Activated CD4-positive, alpha-beta T cell treated with anti-CD3 and anti-CD28 coated beads for 24 hours (primary cell): ENCODE data around the gene RDH13.

Experiments
- DNase-seq, 2 donors: peaks; one replicate each; pipeline ENCODE4 v3.0.0-alpha.2; 2020; ENCODE audit warnings: low read depth in 2 of 2

RDH13 gene

DNA sequence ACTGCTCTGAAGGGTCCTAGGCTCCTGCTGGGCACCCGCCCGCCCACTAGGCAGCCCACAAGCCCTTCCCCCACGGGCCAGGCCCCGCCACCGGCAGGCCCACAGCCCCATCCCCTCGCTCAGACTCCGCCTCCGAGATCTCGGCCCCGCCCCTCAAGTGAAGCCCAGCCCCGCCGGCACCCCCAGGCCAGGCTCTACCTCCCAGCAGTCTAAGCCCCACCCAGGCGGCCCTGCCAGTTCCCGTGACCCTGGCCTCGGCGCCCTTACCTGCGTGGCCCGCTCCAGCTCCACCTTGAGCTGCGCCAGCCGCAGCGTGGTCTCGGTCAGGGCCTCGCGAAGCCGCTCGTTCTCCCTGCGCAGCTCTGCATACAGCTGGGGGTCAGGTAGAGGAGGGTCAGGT, 29.0 kb upstream of the RDH13 start:
- no peak for DNase-seq

DNA sequence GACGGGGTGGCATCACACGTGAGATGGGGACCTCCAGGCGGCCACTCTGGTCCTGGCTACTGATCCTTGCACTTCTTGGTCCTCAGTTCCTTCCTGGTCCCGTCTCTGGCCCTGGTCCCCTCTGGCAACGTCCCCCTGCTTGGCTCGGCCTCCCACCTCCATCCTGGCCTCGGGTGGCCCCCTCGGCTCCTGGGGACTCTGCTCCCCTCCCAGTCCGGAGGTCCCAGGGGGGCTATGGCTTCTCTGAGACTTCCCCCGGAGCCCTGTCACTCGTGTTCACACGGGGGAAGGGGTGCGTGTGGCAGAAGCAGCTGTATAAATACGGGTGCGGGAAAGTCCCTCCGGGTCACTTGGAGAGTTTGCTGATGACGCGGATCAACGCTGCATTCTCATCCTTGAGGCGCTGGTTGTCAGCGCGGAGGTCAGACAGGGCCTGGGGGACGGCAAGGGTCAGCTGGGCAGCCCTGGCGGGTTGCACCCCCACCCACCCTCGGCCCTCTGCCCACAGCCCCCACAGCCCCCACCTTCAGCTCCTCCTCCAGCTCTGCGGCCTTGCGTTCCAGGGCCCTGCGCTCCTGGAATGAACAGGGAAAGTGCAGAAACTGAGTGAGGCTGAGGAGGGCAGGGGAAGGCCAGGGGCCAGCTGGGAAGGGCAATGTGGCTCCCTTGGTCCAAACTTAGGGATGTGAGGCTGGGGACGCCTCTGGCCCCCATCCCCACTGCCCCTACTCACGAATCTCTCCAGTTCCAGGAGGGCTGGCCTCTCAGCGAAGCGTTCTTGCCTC, 28.4 kb upstream of the RDH13 start:
- no peak for DNase-seq

DNA sequence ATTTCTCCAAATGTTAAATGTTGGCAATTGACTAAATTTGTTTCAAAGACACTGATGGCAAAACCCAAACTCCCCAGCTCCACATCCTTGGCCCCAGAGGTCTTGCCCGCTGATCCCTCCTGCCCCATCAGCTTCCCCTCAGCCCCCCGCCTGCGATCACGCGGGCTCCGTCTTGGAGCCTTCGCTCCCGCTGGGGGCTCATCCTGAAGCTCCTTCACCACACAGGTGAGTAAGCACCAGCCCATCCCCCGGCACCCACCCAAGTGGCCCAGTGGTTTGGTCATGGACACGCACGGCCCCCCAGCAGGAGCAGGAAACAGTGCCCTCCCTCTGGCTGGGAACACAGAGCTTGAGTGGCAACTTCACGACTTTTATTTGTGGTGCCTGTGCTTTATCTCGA, 27.6 kb upstream of the RDH13 start:
- DNase-seq, result no peak

DNA sequence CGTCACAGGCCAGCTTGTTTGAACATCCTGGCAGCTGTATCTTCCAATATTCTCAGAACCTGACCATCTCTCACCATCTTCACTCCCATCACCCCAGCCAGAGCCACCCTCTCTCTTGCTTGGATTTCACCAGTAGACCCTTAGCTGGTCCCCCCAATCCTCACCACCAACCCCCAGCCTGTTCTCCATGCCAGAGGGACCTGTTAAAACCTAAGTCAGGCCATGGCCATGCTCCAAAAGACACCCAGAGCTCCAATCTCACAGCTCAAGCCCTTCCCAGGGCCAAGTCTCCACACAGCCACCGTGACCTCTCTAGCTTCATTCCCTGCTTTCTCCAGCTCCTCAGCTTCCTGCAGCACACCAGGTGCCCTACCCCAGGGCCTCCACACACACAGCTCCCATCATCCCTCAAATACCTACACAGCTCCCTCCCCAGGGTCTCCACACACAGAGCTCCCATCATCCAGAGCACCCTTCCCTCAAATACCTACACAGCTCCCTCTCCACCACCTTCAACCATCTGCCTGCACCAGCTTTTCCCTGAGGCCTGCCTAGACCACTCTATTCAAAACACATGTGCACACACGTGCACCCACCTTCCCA, 26.5 kb upstream of the RDH13 start:
- DNase-seq, result no peak

DNA sequence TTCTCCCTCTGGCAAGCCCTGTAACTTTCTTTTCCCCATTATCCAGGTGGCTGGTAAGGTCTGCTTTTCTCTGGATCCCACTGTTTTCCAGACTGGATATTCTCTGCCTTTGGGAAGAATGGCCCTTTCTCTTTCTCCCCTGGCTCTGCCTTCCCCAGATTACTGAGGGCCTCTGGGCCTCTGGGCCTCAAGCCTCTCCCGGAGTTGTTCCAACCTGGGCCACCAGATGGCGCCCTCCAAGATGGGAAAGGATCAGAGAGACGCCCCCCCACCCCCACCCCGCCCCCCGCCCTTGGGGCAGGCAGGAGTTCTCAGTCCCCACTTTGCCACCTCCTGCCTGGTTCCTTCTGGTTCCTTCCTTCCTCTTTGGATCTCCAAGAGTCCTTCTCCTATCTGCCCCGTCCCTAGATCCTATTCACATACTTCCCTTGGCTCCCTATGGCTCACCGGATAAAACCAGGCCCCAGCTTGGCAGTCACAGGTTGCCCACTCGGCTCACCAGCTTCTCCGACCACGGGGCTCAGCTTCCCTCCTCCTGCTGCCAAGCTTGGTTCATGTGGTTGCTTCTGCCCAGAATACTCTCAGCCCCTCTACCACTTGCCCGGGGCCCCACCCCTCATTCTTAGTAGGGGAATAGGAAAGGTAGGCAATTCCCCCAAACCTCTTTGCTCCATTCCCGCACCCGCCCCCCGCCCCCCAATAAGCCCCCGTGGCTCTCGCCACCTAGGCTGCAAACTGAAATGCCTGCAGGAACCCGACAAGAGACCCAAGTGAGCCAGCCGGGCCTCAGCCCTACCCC, 25.8 kb upstream of the RDH13 start:
- DNase-seq, result peak; percentile 77 to 82

DNA sequence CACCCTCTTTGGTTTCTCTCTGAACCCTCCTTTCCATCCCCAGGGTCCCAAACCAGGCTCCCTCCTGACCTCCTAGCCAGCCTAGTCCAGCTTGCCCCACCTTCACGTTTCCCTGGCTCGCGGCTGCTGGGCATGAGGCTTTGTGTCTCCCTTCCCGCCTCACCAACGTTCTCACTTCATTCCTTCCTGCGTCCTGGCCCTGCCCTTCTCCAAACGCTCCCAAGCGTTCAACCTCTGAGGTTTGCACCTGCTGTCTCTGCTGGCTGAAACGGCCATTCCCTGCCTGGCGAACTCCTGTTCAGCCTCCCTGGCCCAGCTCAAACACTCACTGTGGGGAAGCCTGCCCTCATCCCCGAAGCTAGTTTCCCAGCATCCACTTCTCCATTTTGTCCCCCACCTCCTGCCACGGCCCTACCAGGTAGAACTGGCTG, 25.1 kb upstream of the RDH13 start:
- DNase-seq, result no peak

DNA sequence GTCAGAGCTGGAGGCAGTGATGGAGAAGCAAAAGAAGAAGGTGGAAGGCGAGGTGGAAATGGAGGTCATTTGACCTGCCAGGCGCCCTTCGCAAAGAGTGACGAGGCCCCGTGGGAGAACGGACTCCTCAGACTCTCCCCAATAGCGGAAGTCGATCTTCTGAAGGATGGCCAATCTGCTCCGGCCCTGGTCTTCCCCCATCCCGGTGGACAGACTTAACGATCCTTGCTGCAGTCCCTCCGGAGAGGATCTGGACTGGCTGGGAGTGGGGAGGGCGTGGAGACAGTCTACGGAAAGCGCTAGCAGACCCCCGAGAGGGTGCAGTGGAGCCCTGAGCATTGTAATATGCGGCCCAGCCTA, 24.6 kb upstream of the RDH13 start:
- no peak for DNase-seq

DNA sequence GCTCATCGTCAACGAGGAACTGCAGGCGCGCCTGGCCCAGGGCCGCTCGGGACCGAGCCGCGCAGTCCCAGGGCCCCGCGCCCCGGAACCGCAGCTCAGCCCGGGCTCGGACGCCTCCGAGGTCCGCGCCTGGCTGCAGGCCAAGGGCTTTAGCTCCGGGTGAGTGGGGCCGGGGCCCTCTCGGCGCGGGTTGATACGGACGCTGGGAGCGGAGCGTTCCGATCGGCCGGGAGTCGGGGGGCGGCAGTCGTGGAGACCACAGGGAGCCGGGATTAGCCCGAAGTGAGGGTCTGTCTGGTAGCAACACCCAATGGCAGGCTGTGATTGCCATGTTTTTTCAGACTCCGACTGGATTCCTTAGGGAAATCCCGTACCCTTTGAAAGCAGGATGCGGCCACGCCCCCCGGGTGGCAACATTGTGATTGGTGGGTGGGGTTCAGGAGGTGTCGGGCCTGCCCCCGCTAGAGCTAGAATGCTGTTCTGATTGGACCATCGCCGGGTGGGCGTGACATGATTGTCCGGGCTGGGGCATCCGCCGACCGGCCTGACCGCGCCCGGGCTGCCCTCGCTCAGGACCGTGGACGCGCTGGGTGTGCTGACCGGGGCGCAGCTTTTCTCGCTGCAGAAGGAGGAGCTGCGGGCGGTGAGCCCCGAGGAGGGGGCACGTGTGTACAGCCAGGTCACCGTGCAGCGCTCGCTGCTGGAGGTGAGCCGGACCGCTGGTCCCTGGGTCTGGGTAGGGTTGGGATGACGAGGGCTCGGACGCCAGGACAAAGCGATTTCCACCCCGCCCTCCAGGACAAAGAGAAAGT, 24.0 kb upstream of the RDH13 start:
- peak in 1 of 2 donors; percentile 42 for DNase-seq

DNA sequence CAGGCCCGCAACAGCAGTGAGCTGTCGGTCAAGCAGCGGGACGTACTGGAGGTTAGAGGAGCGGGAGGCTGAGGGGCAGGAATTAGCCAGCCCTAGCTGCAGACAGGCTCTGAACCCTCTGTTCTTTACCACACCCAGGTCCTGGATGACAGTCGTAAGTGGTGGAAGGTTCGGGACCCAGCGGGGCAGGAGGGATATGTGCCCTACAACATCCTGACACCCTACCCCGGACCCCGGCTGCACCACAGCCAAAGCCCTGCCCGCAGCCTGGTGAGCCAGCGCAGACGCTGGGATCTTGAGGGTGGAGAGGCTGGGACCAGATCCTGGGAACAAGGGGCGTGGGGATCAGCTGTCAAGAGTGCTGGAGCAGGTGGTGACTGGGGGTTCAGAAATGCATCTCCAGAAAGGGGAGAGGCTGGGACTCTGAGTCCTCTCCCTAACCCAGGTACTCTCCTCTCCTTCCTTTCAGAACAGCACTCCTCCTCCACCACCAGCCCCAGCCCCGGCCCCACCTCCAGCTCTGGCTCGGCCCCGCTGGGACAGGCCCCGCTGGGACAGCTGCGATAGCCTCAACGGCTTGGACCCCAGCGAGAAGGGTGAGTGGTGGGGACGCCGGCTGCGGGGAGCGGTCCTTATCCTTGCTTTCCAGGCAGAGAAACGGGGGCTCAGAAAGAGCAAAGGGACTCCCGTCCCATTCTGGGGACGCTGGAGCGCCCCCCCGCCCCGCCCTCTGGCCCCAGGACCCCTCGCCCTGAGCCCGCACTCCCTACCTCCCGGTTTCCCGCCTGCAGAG, 23.2 kb upstream of the RDH13 start:
- no peak for DNase-seq

DNA sequence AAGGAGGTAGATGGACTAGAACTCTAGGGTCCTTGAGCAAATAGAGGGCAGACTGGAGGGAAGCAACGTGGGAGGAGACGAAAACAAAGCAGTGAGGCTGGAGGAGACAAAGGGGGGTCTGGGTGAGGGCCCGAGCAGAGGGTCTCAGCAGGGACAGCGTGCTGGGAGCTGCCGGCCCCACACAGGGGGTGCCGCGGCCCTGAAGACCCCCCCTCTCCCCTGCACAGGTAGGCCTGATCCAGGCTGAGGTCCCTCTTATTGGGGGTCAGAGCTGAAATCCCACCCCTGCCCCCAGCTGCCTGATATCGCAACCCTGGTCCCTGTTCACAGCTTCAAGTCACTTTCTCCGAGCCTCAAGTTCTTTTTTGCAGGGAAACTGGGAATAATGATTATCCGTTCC, 21.5 kb upstream of the RDH13 start:
- DNase-seq, result no peak

DNA sequence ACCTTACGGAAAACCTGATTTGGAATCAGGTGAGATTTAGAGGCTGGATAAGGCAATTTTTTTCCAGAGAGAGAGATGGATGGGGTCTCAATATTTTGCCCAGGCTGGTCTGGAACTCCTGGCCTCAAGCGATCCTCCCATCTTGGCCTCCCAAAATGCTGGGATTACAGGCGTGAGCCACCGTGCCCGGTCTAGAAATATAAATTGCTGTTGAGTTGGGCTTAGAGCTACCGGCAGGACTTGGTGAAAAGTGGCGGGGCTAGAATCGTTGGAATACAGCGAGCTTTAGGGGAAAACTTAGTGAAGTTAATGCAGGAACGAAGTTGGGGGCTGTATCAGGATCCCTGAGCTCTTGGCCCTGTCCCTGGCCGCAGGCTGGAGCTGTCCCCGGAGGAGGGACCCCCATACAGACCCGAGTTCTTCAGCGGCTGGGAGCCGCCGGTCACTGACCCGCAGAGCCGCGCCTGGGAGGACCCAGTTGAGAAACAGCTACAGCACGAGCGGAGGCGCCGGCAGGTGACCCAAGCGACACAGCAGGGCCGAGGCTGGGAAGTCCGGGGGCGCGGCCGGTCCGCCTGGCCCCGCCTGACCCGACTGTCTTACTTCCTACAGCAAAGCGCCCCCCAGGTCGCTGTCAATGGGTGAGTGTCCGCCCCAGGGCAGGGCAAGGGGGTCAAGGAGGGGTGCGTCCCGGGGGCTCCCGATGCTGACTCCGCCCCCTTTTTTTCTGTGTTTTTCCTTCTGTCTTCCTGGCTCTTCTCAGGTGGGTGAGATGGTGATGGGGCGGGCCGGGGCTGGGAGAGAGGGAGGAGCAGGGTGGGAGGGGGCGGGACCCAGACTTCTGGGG, 20.3 kb upstream of the RDH13 start:
- DNase-seq, result no peak

DNA sequence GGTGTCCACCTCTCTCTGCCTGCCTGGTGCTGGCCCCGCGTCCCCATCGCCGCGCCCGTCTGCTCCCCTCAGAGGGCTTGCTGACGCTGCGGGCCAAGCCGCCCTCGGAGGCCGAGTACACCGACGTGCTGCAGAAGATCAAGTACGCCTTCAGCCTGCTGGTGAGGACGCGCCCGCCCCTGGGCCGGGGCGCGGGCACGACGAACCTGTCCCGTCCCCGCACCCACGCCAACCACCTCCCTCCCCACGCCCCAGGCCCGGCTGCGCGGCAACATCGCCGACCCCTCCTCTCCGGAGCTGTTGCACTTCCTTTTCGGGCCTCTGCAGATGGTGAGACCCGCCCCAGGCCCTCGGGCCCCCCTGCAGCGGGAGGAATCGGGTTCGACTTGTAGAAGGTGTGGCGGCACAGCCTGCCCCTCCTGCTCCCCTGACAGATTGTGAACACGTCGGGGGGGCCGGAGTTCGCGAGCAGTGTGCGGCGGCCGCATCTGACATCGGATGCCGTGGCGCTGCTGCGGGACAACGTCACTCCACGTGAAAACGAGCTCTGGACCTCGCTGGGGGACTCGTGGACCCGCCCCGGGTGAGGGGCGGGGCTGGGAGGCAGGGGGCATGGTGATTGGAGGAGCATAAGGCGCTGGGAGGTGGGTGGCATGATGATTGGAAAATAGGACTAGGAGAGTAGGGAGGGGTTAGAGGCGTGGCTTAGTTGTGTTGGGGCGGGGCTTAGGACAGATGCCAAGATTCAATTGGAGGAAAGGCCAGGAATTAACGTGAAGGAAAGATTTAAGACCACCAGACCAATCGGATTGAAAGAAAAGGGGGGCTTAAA, 19.3 kb upstream of the RDH13 start:
- peak in 1 of 2 donors; percentile 40 for DNase-seq

DNA sequence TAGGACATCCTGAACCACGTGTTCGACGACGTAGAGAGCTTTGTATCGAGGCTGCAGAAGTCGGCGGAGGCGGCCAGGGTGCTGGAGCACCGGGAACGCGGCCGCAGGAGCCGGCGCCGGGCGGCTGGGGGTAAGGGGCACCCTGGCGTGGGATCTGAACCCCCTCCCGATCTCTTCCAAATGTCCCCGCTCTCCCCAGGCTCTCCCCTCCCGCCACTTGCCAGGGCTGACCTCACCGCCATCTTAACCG, 18.7 kb upstream of the RDH13 start:
- DNase-seq, result no peak

DNA sequence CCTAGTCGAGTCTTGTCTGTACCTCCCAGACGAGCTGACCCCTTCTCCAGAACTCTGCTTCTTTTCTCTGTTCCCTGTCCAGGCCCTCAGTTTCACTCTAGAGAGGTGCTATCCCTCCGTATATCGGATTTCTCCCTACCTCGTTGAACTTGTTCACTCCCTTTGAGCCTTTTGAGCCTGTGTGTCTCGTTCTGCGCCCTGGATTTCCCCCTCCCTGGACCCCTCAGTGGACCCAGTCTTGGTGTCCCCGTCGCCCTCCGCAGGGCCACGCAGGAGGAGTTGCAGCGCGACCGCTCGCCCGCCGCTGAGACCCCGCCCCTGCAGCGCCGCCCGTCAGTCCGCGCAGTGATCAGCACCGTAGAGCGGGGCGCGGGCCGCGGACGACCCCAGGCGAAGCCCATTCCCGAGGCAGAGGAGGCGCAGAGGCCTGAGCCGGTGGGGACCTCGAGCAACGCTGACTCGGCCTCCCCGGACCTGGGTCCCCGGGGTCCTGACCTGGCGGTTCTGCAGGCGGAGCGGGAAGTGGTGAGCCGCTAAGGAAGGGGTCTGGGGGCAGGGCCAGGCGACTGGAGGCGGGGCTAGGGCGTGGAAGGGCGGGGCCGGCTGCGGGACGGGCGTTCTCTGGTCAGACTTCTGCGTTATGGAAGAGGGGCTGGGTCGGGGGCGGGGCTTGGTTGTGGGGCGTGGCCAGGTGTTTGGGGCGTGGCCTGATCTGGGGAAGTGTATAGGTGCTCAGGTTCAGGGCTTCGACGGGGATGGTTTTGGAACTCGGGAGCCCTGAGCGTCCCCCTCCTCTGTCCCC, 18.2 kb upstream of the RDH13 start:
- peak; percentile 75 to 88 for DNase-seq

DNA sequence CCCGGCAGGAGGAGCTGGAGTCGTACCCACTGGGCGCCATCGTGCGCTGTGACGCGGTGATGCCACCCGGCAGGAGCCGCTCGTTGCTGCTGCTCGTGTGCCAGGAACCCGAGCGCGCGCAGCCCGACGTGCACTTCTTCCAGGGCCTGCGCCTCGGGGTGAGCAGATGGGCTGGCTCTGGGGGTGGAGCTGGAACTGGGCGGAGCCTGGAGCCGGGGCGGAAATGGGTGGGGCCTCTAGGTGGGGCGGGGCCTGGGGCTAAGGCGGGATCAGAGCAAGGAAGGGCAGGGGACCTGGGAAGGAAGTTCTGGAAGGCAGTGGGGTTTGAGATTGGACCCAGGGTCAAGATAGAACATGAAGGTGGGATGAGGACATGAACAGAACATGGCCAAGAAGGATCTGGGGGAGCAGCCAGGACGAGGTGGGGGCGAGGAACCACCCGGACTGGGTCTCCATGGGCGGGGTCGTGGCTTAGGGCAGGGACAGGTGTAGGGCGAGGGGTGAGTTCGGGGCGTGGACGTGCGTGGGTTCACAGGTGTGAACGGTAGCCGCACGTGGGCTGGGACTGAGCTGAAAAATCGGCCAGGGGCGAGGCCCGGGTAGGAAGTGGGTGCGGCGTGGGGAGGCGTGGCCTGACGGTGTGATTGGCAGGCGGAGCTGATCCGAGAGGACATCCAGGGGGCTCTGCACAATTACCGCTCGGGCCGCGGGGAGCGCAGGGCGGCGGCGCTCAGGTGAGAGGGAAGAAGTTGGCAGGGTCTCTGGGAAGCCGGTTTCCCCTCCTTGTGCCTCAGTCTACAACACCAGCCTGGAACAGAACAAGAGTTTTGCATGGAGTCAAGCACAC, 17.4 kb upstream of the RDH13 start:
- peak; percentile 47 to 59 for DNase-seq

DNA sequence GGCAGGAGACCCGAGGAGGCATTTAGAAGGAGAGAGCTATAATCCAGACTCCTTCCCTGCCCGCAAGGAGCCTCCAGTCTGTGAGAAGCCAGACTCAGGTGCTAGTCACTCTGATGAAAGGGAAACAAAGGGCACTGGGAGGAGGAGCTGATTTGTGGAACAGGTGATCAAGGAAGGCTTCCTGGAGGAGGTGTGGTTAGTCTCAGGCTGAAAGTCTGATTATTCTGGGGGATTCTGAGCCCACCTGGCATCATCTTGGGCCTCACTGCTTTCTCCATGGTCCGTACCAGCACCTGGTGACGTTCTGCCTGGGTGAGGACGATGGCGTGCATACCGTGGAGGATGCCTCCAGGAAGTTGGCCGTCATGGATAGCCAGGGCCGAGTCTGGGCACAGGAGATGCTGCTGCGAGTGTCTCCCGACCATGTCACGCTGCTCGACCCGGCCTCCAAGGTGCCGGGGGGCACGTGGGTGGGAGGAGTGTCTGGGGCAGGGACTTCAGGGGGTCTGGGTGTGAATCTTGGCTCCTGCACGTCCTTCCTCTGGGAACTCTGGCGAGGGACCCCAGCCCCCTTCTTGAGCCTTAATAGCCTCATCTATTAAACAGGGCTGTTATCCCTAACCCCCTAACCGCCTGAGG, 16.6 kb upstream of the RDH13 start:
- DNase-seq, result no peak

DNA sequence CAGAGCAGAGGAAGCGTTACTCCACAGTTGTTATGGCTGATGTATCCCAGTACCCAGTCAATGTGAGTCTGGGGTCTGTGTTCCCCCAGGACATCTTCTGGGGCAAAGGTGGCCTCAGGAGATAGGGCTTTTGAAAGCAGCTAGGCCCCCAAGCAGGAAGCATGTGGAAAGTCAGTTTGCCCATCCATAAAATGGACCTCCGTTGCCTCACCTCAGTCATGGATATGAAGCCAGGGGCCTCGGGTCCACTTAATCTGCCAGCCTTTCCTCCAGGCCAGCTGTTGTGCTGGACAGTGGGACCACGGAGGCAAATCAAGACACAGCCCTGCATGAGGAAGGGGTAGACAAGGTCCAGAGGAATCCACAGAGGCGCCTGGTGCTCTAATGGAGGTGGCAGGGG, 16.0 kb upstream of the RDH13 start:
- DNase-seq, result no peak
